IPS DF 6.9 (cell line): ENCODE measurements around the gene LIN37.
A peak's percentile ranks its signal among the peaks of the same experiment; 100 is the strongest.
"Not testable (repeated sequence)": the region's sequence is repeated elsewhere in the genome, so short reads cannot be mapped to it uniquely, and the experiment has no call there.

Source experiments
- DNase-seq: peaks from one replicate; pipeline ENCODE4 v3.0.0-alpha.2; 2013; ENCODE audit warnings: low read depth, low spot score
- H3K27ac ChIP-seq: one replicate; pipeline ENCODE4 v1.5.1; 2013; ENCODE audit warnings: low read length, control low read depth
- H3K27me3 ChIP-seq: 2 replicates; pipeline ENCODE4 v1.6.1; 2013; ENCODE audit warnings: mild to moderate bottlenecking, low read length; ENCODE audit not compliant: control insufficient read depth, insufficient read depth
- H3K36me3 ChIP-seq: 2 replicates; pipeline ENCODE4 v1.6.1; 2013; ENCODE audit warnings: low read length; ENCODE audit not compliant: control insufficient read depth, insufficient read depth
- H3K4me1 ChIP-seq: 2 replicates; pipeline ENCODE4 v1.6.1; 2013; ENCODE audit warnings: low read length; ENCODE audit not compliant: control insufficient read depth, insufficient read depth
- H3K4me3 ChIP-seq: 2 replicates; pipeline ENCODE4 v1.5.1; 2013; ENCODE audit warnings: mild to moderate bottlenecking, low read length
- H3K9me3 ChIP-seq: 2 replicates; pipeline ENCODE4 v1.6.1; 2013; ENCODE audit warnings: low read length, inconsistent platforms; ENCODE audit not compliant: control insufficient read depth, insufficient read depth
- WGBS: extraction: QIAGEN DNeasy Blood & Tissue Kit; methylation state at CpG from one replicate; pipeline ENCODE4 v1.1.7; 2013; ENCODE audit warnings: mixed read lengths, missing lambda C conversion rate; ENCODE audit not compliant: insufficient read length, insufficient coverage; 5-methylcytosine and 5-hydroxymethylcytosine counted together

LIN37 gene

GRCh38 chr19:35790981-35791813, 42.8 kb downstream of the LIN37 start:
- Histone ChIP-seq H3K4me1 (no peaks in the 10 kb centered on the region; the same call in 1 of the 2 replicates), H3K9me3 (no peaks in the 10 kb centered on the region), H3K4me3 (no peak overlapping the region), H3K36me3 (no peaks in the 10 kb centered on the region; the same call in 1 of the 2 replicates), H3K27me3 (no peaks in the 10 kb centered on the region), H3K27ac (no peak overlapping the region)
- DNase-seq = no peak
- no CpG with 5 or more reads among the region's 20 CpGs for WGBS

- Histone ChIP-seq H3K4me1 (no peaks in the 10 kb centered on the region; the same call in 1 of the 2 replicates), H3K9me3 (no peaks in the 10 kb centered on the region), H3K27ac (no peak overlapping the region), H3K36me3 (no peaks in the 10 kb centered on the region; the same call in 1 of the 2 replicates), H3K27me3 (peaks cover under 1% of the 10 kb centered on the region; the same call in 1 of the 2 replicates), H3K4me3 (no peak overlapping the region)
- DNase-seq = no peak
- no CpG with 5 or more reads among the region's 9 CpGs for WGBS
Measured at GRCh38 chr19:35791814-35792279, 43.5 kb downstream of the LIN37 start.

DNA sequence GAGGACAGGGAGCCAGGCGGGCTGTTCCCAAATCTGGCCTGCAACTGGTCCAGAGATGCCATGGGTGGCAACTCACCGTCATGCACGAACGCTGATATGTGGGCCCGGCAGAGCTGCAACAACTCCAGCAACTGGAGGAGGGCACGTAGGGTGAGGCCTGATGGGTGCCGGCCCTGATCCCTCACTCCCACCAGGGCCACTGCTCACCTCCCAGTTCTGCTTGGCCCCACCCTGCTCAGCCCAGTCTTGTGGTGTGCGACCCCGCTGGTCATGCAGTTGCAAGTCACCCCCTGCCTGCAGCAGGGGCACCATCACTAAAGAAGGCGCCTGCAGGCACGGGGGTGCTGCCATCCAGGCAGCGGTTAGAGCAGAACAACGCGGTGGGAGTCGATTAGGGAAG, 43.9 kb downstream of the LIN37 start:
- Histone ChIP-seq H3K4me3 (no peak overlapping the region), H3K36me3 (no peaks in the 10 kb centered on the region; the same call in 1 of the 2 replicates), H3K4me1 (no peaks in the 10 kb centered on the region; the same call in 1 of the 2 replicates), H3K27ac (no peak overlapping the region), H3K27me3 (peaks cover 2% of the 10 kb centered on the region; the same call in 1 of the 2 replicates), H3K9me3 (no peaks in the 10 kb centered on the region)
- WGBS = no CpG with 5 or more reads among the region's 15 CpGs
- no peak for DNase-seq

DNA sequence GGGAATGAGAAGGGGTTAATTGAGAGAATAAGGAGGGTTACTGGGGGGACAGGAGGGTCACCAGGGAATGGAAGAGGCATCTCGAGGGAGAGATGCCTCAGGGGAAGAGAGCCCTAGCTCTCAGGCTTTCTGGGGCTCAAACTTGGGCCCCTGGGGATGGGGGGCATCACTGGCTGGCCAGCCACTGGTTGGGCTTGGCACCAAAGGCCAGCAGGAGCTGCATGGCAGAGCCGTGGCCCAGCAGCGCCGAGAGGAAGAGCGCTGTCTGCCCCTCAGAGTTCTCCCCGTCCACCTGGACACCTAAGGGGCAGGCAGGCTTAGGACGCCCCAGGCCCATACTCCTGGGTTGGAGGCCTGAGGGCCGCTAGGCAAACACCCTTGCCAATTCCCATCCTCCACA, 44.5 kb downstream of the LIN37 start:
- WGBS = no CpG with 5 or more reads among the region's 8 CpGs
- Histone ChIP-seq H3K9me3 (no peaks in the 10 kb centered on the region), H3K27ac (no peak overlapping the region), H3K27me3 (peaks cover 2% of the 10 kb centered on the region; the same call in 1 of the 2 replicates), H3K36me3 (no peaks in the 10 kb centered on the region; the same call in 1 of the 2 replicates), H3K4me3 (no peak overlapping the region), H3K4me1 (peaks cover 2% of the 10 kb centered on the region)
- no peak for DNase-seq

GRCh38 chr19:35793381-35794165, 45.2 kb downstream of the LIN37 start:
- Histone ChIP-seq H3K36me3 (no peaks in the 10 kb centered on the region; the same call in 1 of the 2 replicates), H3K9me3 (no peaks in the 10 kb centered on the region), H3K4me1 (peaks cover 2% of the 10 kb centered on the region), H3K27me3 (peaks cover 2% of the 10 kb centered on the region; the same call in 1 of the 2 replicates), H3K4me3 (no peak overlapping the region), H3K27ac (no peak overlapping the region)
- WGBS = no CpG with 5 or more reads among the region's 7 CpGs
- DNase-seq = no peak

DNA sequence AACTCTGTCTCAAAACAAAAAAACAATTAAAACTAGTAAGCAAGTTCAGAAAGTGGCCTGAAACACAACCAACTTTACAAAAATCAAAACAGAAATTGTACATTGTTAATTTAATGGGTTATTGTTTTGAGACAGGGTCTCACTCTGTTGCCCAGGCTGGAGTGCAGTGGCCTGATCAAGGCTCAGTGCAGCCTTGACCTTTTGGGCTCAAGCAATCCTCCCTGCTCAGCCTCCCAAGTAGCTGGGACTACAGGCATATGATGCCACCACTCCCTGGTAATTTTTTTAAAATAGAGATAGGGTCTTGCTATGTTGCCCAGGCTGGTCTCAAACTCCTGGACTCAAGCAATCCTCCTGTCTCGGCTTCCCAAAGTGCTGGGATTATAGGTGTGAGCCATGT, 47.2 kb downstream of the LIN37 start:
- not testable (repeated sequence) for H3K4me3 ChIP-seq, H3K4me1 ChIP-seq, DNase-seq, H3K36me3 ChIP-seq, H3K27me3 ChIP-seq, H3K9me3 ChIP-seq, H3K27ac ChIP-seq
- no CpG with 5 or more reads among the region's 1 CpG for WGBS

- WGBS = no CpG with 5 or more reads among the region's 39 CpGs
- no peaks in the 10 kb centered on the region for H3K36me3 ChIP-seq
- H3K4me1 ChIP-seq = peaks cover 2% of the 10 kb centered on the region; the same call in 1 of the 2 replicates
- peaks cover 2% of the 10 kb centered on the region; the same call in 1 of the 2 replicates for H3K27me3 ChIP-seq
- no peak for DNase-seq
- no peaks in the 10 kb centered on the region for H3K9me3 ChIP-seq
- H3K27ac ChIP-seq = no peak overlapping the region
- peak overlapping the region; percentile 24; the same call in 1 of the 2 replicates for H3K4me3 ChIP-seq
Measured at GRCh38 chr19:35796645-35797542, 48.5 kb downstream of the LIN37 start.

GRCh38 chr19:35797663-35798062, 49.3 kb downstream of the LIN37 start:
- peaks cover 2% of the 10 kb centered on the region; the same call in 1 of the 2 replicates for H3K4me1 ChIP-seq
- DNase-seq = no peak
- no CpG with 5 or more reads among the region's 15 CpGs for WGBS
- no peaks in the 10 kb centered on the region for H3K36me3 ChIP-seq
- H3K27ac ChIP-seq = no peak overlapping the region
- no peaks in the 10 kb centered on the region for H3K9me3 ChIP-seq
- H3K27me3 ChIP-seq = peaks cover 2% of the 10 kb centered on the region; the same call in 1 of the 2 replicates
- H3K4me3 ChIP-seq = peak overlapping the region; percentile 17; the same call in 1 of the 2 replicates

DNA sequence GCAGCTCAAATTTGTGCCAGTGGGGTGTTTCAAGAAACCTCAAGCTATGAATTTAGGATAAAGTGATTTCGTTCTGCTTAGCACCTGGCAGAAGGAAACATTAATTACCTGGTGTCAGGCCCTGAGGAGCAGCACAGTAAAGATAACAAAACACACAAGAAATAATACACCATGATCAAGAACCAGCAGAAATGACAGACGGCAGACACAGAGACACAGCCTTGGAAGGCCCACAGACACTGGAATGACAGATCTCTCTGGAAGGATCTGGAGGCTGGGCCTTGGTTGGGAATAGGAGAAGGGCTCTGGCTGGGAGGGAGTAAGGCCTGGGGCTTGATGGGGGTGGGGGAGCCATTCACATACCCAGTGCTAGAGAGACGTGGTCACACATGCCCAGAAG, 53.5 kb downstream of the LIN37 start:
- H3K9me3 ChIP-seq = no peaks in the 10 kb centered on the region
- no peaks in the 10 kb centered on the region for H3K36me3 ChIP-seq
- H3K4me1 ChIP-seq = peaks cover 2% of the 10 kb centered on the region; the same call in 1 of the 2 replicates
- no peak overlapping the region for H3K4me3 ChIP-seq
- no CpG with 5 or more reads among the region's 3 CpGs for WGBS
- peaks cover 2% of the 10 kb centered on the region; the same call in 1 of the 2 replicates for H3K27me3 ChIP-seq
- no peak overlapping the region for H3K27ac ChIP-seq
- DNase-seq = no peak
